Stimulated activated CD8-positive, alpha-beta memory T cell treated with anti-CD3 and anti-CD28 coated beads, Interleukin-4, amount 100 ng/mL, for 4 hours (primary cell): ENCODE measurements around the gene DNAH9.

Experiments
- DNase-seq, 2 donors: peaks; one replicate each; pipeline ENCODE4 v3.0.0-alpha.2; 2020; ENCODE audit warnings: low read depth in 2 of 2, low spot score in 1 of 2

Gene DNAH9

GRCh38 chr17:11644265-11645212 is 46.3 kb downstream of the DNAH9 start:
- DNase-seq: no peak

GRCh38 chr17:11645426-11645825 is 47.2 kb downstream of the DNAH9 start:
- no peak for DNase-seq

GRCh38 chr17:11651089-11651488 is 52.8 kb downstream of the DNAH9 start:
- DNase-seq: no peak

GRCh38 chr17:11668618-11669017 is 70.3 kb downstream of the DNAH9 start:
- DNase-seq: no peak

- DNase-seq: no peak
These were observed 72.9 kb downstream of the DNAH9 start for GRCh38 chr17:11671126-11671525.

GRCh38 chr17:11682646-11683045 is 84.4 kb downstream of the DNAH9 start:
- no peak for DNase-seq

GRCh38 chr17:11690681-11691080 is 92.4 kb downstream of the DNAH9 start:
- DNase-seq: no peak

- no peak for DNase-seq
These were observed 94.4 kb downstream of the DNAH9 start for GRCh38 chr17:11692688-11693087.

GRCh38 chr17:11693284-11693683 is 95.0 kb downstream of the DNAH9 start:
- no peak for DNase-seq

- no peak for DNase-seq
These were observed 102.4 kb downstream of the DNAH9 start for GRCh38 chr17:11700668-11701067.

GRCh38 chr17:11701911-11702310 is 103.6 kb downstream of the DNAH9 start:
- no peak for DNase-seq

GRCh38 chr17:11704041-11704440 is 105.8 kb downstream of the DNAH9 start:
- DNase-seq: no peak

GRCh38 chr17:11705111-11705510 is 106.8 kb downstream of the DNAH9 start:
- DNase-seq: no peak

GRCh38 chr17:11707586-11707985 is 109.3 kb downstream of the DNAH9 start:
- no peak for DNase-seq

GRCh38 chr17:11712456-11712855 is 114.2 kb downstream of the DNAH9 start:
- DNase-seq: no peak

- no peak for DNase-seq
These were observed 120.9 kb downstream of the DNAH9 start for GRCh38 chr17:11719203-11719602.

- no peak for DNase-seq
These were observed 121.6 kb downstream of the DNAH9 start for GRCh38 chr17:11719856-11720255.

- DNase-seq: no peak
These were observed 122.5 kb downstream of the DNAH9 start for GRCh38 chr17:11720816-11721215.

- no peak for DNase-seq
These were observed 132.5 kb downstream of the DNAH9 start for GRCh38 chr17:11730747-11731146.

- no peak for DNase-seq
These were observed 138.5 kb downstream of the DNAH9 start for GRCh38 chr17:11736613-11737312.

- DNase-seq: no peak
These were observed 139.0 kb downstream of the DNAH9 start for GRCh38 chr17:11737313-11737679.

GRCh38 chr17:11738151-11738550 is 139.9 kb downstream of the DNAH9 start:
- no peak for DNase-seq
